Immature natural killer cell (primary cell): Measurements from ENCODE around the gene DHX30. TPM values are rescaled to one million over a fixed set of nuclear protein-coding genes. Genes with fewer than 3 reads are reported as not detected.

Source experiments
- DNase-seq, 3 donors: peaks; one replicate each; pipeline ENCODE4 v3.0.0; 2022; ENCODE audit warnings: mixed read lengths in 1 of 3
- H3K27ac Mint-ChIP-seq, 6 donors: one replicate each; pipeline ENCODE4 v1.8.0; 2020; ENCODE audit warnings: mixed read lengths in 6 of 6, mild to moderate bottlenecking in 5 of 6, inconsistent platforms in 4 of 6, moderate library complexity in 3 of 6
- H3K27me3 Mint-ChIP-seq, 3 donors: one replicate each; pipeline ENCODE4 v1.8.0; 2020 to 2021; ENCODE audit warnings: low read depth in 3 of 3, mild to moderate bottlenecking in 3 of 3, mixed read lengths in 3 of 3, moderate library complexity in 3 of 3, inconsistent platforms in 1 of 3
- H3K36me3 Mint-ChIP-seq, 3 donors: one replicate each; pipeline ENCODE4 v1.8.0; 2020; ENCODE audit warnings: mixed read lengths in 3 of 3, inconsistent platforms in 2 of 3, mild to moderate bottlenecking in 2 of 3
- H3K4me1 Mint-ChIP-seq, 2 donors: one replicate each; pipeline ENCODE4 v1.8.0; 2020; ENCODE audit warnings: inconsistent platforms in 2 of 2, mild to moderate bottlenecking in 2 of 2, mixed read lengths in 2 of 2, moderate library complexity in 1 of 2
- H3K4me3 Mint-ChIP-seq, 5 donors: one replicate each; pipeline ENCODE4 v1.8.0; 2020; ENCODE audit warnings: mild to moderate bottlenecking in 5 of 5, mixed read lengths in 5 of 5, inconsistent platforms in 3 of 5, moderate library complexity in 3 of 5
- H3K9me3 Mint-ChIP-seq, 6 donors: one replicate each; pipeline ENCODE4 v1.8.0; 2020; ENCODE audit warnings: mild to moderate bottlenecking in 6 of 6, mixed read lengths in 6 of 6, inconsistent platforms in 4 of 6, moderate library complexity in 3 of 6
- polyA plus RNA-seq, 3 donors: library from polyadenylated mRNA; unstranded; fragments of 300-500 nt; fragmentation: Illumina TruSeq; gene quantifications; one replicate each; pipeline ENCODE4 v1.2.3, GENCODE V29; 2021

DHX30 gene
- polyA plus RNA-seq, 3 donors from 2014 or later = 23.2 to 44.4 (median 28.0) TPM

GRCh38 chr3:47851888-47852603 is 49.1 kb downstream of the DHX30 start:
- H3K4me1 Mint-ChIP-seq = no peaks in the 10 kb centered on the region

GRCh38 chr3:47852604-47853602 is 50.0 kb downstream of the DHX30 start:
- H3K27me3 Mint-ChIP-seq = peaks cover 2 to 6% (median 2%) of the 10 kb centered on the region in 3 donors
- no peak for DNase-seq
- no peak overlapping the region for H3K27ac Mint-ChIP-seq
- H3K9me3 Mint-ChIP-seq = peaks cover 0 to 2% (median 0%) of the 10 kb centered on the region in 6 donors
- H3K4me1 Mint-ChIP-seq = no peaks in the 10 kb centered on the region
- H3K36me3 Mint-ChIP-seq = peaks cover 0 to 9% (median 4%) of the 10 kb centered on the region in 3 donors
- no peak overlapping the region for H3K4me3 Mint-ChIP-seq

More at GRCh38 chr3:47851888-47852603, 49.1 kb downstream of the DHX30 start:
- H3K36me3 Mint-ChIP-seq = peaks cover 0 to 9% (median 4%) of the 10 kb centered on the region in 3 donors
- DNase-seq = no peak
- H3K27ac Mint-ChIP-seq = peak overlapping the region in 3 of 6 donors; percentile 24 to 66 (median 50)
- H3K9me3 Mint-ChIP-seq = peaks cover 0 to 2% (median 0%) of the 10 kb centered on the region in 6 donors
- no peak overlapping the region for H3K4me3 Mint-ChIP-seq
- H3K27me3 Mint-ChIP-seq = peaks cover 2 to 6% (median 2%) of the 10 kb centered on the region in 3 donors

GRCh38 chr3:47854267-47854666 is 51.3 kb downstream of the DHX30 start:
- no peak overlapping the region for H3K4me3 Mint-ChIP-seq
- no peak for DNase-seq
- H3K36me3 Mint-ChIP-seq = peaks cover 4 to 9% (median 8%) of the 10 kb centered on the region in 3 donors
- H3K4me1 Mint-ChIP-seq = no peaks in the 10 kb centered on the region
- H3K27ac Mint-ChIP-seq = peak overlapping the region in 1 of 6 donors; percentile 46
- H3K27me3 Mint-ChIP-seq = peaks cover 0 to 10% (median 2%) of the 10 kb centered on the region in 3 donors
- peaks cover 0 to 2% (median 0%) of the 10 kb centered on the region in 6 donors for H3K9me3 Mint-ChIP-seq

- peaks cover 0 to 10% (median 2%) of the 10 kb centered on the region in 3 donors for H3K27me3 Mint-ChIP-seq
- H3K9me3 Mint-ChIP-seq = peaks cover 0 to 2% (median 0%) of the 10 kb centered on the region in 6 donors
- no peak overlapping the region for H3K27ac Mint-ChIP-seq
- no peak for DNase-seq
- no peaks in the 10 kb centered on the region for H3K4me1 Mint-ChIP-seq
- no peak overlapping the region for H3K4me3 Mint-ChIP-seq
- peaks cover 4 to 15% (median 11%) of the 10 kb centered on the region in 3 donors for H3K36me3 Mint-ChIP-seq
These were observed 52.0 kb downstream of the DHX30 start for GRCh38 chr3:47854720-47855455.

GRCh38 chr3:47855461-47856383 is 52.8 kb downstream of the DHX30 start:
- no peak overlapping the region for H3K4me3 Mint-ChIP-seq
- no peak overlapping the region for H3K27ac Mint-ChIP-seq
- peaks cover 0 to 2% (median 0%) of the 10 kb centered on the region in 6 donors for H3K9me3 Mint-ChIP-seq
- peaks cover 4 to 20% (median 11%) of the 10 kb centered on the region in 3 donors for H3K36me3 Mint-ChIP-seq
- H3K27me3 Mint-ChIP-seq = peaks cover 0 to 7% (median 0%) of the 10 kb centered on the region in 3 donors
- no peak for DNase-seq
- no peaks in the 10 kb centered on the region for H3K4me1 Mint-ChIP-seq

- Mint-ChIP-seq H3K4me1 (no peaks in the 10 kb centered on the region), H3K9me3 (peaks cover 0 to 2% (median 0%) of the 10 kb centered on the region in 6 donors), H3K27ac (peak overlapping the region in 1 of 6 donors; percentile 29), H3K4me3 (no peak overlapping the region), H3K36me3 (peaks cover 4 to 17% (median 11%) of the 10 kb centered on the region in 3 donors), H3K27me3 (peaks cover 0 to 7% (median 0%) of the 10 kb centered on the region in 3 donors)
- no peak for DNase-seq
These were observed 53.7 kb downstream of the DHX30 start for GRCh38 chr3:47856669-47857068.

GRCh38 chr3:47857151-47857550 is 54.2 kb downstream of the DHX30 start:
- H3K4me1 Mint-ChIP-seq = no peaks in the 10 kb centered on the region
- H3K27ac Mint-ChIP-seq = no peak overlapping the region
- peaks cover 4 to 15% (median 11%) of the 10 kb centered on the region in 3 donors for H3K36me3 Mint-ChIP-seq
- H3K9me3 Mint-ChIP-seq = peaks cover 0 to 2% (median 0%) of the 10 kb centered on the region in 6 donors
- DNase-seq = no peak
- no peak overlapping the region for H3K4me3 Mint-ChIP-seq
- H3K27me3 Mint-ChIP-seq = peaks cover 0 to 7% (median 0%) of the 10 kb centered on the region in 3 donors

GRCh38 chr3:47859956-47860605 is 57.1 kb downstream of the DHX30 start:
- H3K27ac Mint-ChIP-seq = no peak overlapping the region
- H3K36me3 Mint-ChIP-seq = peaks cover 7 to 16% (median 13%) of the 10 kb centered on the region in 3 donors
- H3K4me3 Mint-ChIP-seq = no peak overlapping the region
- peaks cover 0 to 5% (median 0%) of the 10 kb centered on the region in 3 donors for H3K27me3 Mint-ChIP-seq
- H3K9me3 Mint-ChIP-seq = no peaks in the 10 kb centered on the region
- no peak for DNase-seq
- H3K4me1 Mint-ChIP-seq = no peaks in the 10 kb centered on the region

- Mint-ChIP-seq H3K27me3 (no peaks in the 10 kb centered on the region), H3K4me1 (no peaks in the 10 kb centered on the region), H3K9me3 (peaks cover 0 to 1% (median 0%) of the 10 kb centered on the region in 6 donors), H3K27ac (no peak overlapping the region), H3K36me3 (peaks cover 17 to 27% (median 18%) of the 10 kb centered on the region in 3 donors), H3K4me3 (no peak overlapping the region)
- no peak for DNase-seq
These were observed 60.6 kb downstream of the DHX30 start for GRCh38 chr3:47863391-47864128.

GRCh38 chr3:47865192-47865591 is 62.3 kb downstream of the DHX30 start:
- peak overlapping the region in 1 of 6 donors; percentile 1 for H3K27ac Mint-ChIP-seq
- H3K4me3 Mint-ChIP-seq = no peak overlapping the region
- no peaks in the 10 kb centered on the region for H3K27me3 Mint-ChIP-seq
- peaks cover 27 to 35% (median 30%) of the 10 kb centered on the region in 3 donors for H3K36me3 Mint-ChIP-seq
- H3K9me3 Mint-ChIP-seq = peaks cover 0 to 1% (median 0%) of the 10 kb centered on the region in 6 donors
- no peak for DNase-seq
- no peaks in the 10 kb centered on the region for H3K4me1 Mint-ChIP-seq

GRCh38 chr3:47867451-47868044 is 64.6 kb downstream of the DHX30 start:
- H3K4me1 Mint-ChIP-seq = no peaks in the 10 kb centered on the region
- H3K27ac Mint-ChIP-seq = peak overlapping the region in 3 of 6 donors; percentile 8 to 36 (median 24)
- H3K36me3 Mint-ChIP-seq = peaks cover 31 to 45% (median 32%) of the 10 kb centered on the region in 3 donors
- no peak for DNase-seq
- peaks cover 0 to 1% (median 0%) of the 10 kb centered on the region in 6 donors for H3K9me3 Mint-ChIP-seq
- H3K4me3 Mint-ChIP-seq = no peak overlapping the region
- no peaks in the 10 kb centered on the region for H3K27me3 Mint-ChIP-seq
